NB4 (cell line): ENCODE results near the gene CD14.

Experiments
- DNase-seq: peaks from one replicate; pipeline ENCODE4 v3.0.0; 2010; ENCODE audit warnings: low read depth
- H3K4me3 ChIP-seq: one replicate; pipeline ENCODE4 v1.5.1; 2011; ENCODE audit warnings: mild to moderate bottlenecking, low read depth, low read length, moderate library complexity
- MYC ChIP-seq: IDR thresholded peaks from 2 replicates; pipeline ENCODE4 v1.6.1; 2011; ENCODE audit warnings: low read depth, low read length
- POLR2A ChIP-seq: IDR thresholded peaks from 2 replicates; pipeline ENCODE4 v1.6.1; 2011; ENCODE audit warnings: mild to moderate bottlenecking; ENCODE audit not compliant: insufficient read length; ENCODE audit errors: extremely low read depth
- TF ChIP-seq, protein P1 (sequence below): IDR thresholded peaks from 2 replicates; pipeline ENCODE4 v1.6.1; 2011; ENCODE audit warnings: low read depth, low read length
- TF ChIP-seq, protein P2 (sequence below): IDR thresholded peaks from one replicate; pipeline ENCODE4 v1.5.1; 2012; ENCODE audit warnings: low read depth, low read length

CD14 gene

DNA sequence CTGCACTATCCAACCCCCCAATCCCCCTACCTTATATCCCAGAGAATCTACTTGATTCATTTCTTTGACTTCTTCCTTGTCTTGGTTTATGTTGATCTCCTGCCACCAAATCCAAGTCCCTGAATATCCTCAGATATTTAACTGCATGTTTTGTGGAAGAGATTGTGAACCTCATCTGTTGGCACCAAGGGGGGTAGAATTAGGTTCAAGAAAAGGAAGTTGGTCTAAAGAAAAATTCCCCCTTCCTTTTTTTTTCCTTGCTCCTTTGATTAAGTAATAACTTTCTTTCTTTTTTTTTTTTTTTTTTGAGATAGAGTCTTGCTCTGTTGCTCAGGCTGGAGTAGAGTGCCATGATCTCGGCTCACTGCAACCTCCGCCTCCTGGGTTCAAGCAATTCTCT lies 526 bp upstream of the CD14 start:
- DNase-seq = no peak
- TF ChIP-seq POLR2A (no peak), MYC (no peak)
- TF ChIP-seq, protein P1, sequence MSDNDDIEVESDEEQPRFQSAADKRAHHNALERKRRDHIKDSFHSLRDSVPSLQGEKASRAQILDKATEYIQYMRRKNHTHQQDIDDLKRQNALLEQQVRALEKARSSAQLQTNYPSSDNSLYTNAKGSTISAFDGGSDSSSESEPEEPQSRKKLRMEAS = no peak
- TF ChIP-seq, protein P2, sequence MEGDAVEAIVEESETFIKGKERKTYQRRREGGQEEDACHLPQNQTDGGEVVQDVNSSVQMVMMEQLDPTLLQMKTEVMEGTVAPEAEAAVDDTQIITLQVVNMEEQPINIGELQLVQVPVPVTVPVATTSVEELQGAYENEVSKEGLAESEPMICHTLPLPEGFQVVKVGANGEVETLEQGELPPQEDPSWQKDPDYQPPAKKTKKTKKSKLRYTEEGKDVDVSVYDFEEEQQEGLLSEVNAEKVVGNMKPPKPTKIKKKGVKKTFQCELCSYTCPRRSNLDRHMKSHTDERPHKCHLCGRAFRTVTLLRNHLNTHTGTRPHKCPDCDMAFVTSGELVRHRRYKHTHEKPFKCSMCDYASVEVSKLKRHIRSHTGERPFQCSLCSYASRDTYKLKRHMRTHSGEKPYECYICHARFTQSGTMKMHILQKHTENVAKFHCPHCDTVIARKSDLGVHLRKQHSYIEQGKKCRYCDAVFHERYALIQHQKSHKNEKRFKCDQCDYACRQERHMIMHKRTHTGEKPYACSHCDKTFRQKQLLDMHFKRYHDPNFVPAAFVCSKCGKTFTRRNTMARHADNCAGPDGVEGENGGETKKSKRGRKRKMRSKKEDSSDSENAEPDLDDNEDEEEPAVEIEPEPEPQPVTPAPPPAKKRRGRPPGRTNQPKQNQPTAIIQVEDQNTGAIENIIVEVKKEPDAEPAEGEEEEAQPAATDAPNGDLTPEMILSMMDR = no peak
- no peak overlapping the region for H3K4me3 ChIP-seq

DNA sequence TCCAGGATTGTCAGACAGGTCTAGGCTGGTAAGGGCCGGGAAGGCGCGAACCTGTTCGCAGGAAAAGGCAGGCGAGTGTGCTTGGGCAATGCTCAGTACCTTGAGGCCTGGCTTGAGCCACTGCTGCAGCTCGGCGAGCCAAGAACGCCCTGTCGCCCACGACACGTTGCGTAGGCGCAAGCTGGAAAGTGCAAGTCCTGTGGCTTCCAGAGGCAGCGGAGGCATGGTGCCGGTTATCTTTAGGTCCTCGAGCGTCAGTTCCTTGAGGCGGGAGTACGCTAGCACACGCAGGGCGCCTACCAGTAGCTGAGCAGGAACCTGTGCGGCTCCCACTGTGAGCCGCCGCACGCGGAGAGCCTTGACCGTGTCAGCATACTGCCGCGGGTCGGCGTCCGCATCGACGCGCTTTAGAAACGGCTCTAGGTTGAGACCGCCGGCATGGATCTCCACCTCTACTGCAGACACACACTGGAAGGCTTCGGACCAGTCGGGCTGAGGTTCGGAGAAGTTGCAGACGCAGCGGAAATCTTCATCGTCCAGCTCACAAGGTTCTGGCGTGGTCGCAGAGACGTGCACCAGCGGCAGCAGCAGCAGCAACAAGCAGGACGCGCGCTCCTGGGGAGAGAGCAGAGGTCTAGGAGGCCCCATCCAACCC lies 482 bp downstream of the CD14 start:
- no peak for DNase-seq
- H3K4me3 ChIP-seq = no peak overlapping the region
- TF ChIP-seq, protein P1 = no peak
- TF ChIP-seq, protein P2 = no peak
- TF ChIP-seq MYC (no peak), POLR2A (no peak)

DNA sequence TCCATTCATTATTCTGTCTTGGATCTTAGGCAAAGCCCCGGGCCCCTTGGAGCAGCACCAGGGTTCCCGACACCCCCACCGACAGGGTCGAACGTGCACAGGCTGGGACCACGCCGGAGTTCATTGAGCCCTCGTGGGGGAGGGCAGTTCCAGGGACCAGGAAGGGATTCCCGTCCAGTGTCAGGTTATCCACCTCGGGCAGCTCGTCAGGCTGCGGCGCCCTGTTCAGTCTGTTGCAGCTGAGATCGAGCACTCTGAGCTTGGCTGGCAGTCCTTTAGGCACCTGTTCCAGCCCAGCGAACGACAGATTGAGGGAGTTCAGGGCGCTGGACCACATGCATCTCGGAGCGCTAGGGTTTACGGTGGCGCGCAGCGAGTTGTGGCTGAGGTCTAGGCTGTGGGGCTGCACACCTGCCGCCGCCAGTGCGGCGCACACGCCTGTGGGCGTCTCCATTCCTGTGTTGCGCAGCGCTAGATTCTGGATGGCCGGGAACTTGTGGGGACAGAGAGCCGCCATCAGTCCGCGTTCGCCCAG lies 1.1 kb downstream of the CD14 start:
- no peak for TF ChIP-seq MYC
- no peak for TF ChIP-seq POLR2A
- TF ChIP-seq, protein P1 = no peak
- TF ChIP-seq, protein P2 = no peak
- H3K4me3 ChIP-seq = no peak overlapping the region
- no peak for DNase-seq

DNA sequence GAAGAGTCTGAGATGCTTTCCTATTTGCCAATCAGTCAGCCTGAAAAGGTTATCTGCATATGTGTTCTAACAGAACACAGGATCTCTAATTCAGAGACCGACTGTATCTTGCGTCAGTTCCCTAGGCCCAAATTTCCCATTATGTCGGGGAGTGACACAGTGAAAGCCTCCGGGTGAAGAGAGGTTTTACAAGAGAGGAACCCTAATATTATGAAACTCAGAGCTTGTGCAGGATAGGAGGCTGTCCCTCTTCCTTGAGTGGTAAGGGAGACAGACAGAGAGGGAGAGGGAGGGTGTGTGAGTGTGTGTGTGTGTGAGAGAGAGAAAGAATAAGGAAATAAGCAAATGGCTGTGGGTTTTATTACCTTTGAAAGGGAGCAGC lies 1.9 kb downstream of the CD14 start:
- no peak for TF ChIP-seq MYC
- TF ChIP-seq POLR2A = no peak
- TF ChIP-seq, protein P2 = no peak
- TF ChIP-seq, protein P1 = no peak
- DNase-seq = peak; percentile 64
- H3K4me3 ChIP-seq = no peak overlapping the region

DNA sequence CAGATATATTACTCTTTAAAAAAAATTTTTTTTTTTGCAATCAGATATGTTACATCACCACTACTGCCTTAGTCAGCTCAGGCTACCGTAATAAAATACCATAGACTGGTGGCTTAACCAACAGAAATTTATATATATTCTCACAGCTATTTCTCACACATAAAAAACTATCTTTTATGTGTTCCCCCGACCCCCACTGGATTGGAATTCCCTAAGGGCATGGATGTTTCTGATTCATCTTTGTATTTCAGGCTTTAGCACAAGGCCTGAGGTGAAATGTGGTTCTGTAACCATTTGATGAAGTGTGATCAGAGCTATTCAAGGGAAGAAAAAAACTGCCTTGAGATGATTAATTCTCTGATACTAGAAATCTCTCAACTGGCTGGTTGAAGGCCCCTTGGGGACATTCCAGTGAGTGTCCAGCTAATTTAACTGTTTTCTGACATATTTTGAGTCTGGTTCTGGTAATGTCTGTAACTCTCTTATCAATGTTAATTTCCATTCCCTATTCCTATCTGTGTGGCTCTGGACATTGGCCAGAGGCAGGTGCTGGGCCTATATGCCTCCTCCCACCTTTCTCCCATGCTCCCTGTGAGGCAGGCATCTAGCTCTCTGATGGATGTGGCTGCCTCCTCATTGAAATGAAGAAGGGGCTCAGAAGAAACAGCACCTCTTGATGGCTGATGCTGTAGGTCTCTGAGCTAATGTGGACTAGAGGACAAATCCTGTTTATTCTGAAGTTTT lies 2.5 kb downstream of the CD14 start:
- TF ChIP-seq POLR2A (no peak), MYC (no peak)
- TF ChIP-seq, protein P2 = no peak
- TF ChIP-seq, protein P1 = no peak
- no peak overlapping the region for H3K4me3 ChIP-seq
- DNase-seq = no peak
